ENCODE measurements around the gene GALNS.
A peak's percentile ranks its signal among the peaks of the same experiment; 100 is the strongest.

GALNS gene

GRCh38 chr16:88792668-88793250 is 64.0 kb downstream of the GALNS start:
- no peak for TF ChIP-seq RARB (CRISPR knock-in tag; IDR thresholded peaks at IDR 0.05)
- no peak for TF ChIP-seq ZFP3 (CRISPR knock-in tag; IDR thresholded peaks at IDR 0.05)
- no peak for TF ChIP-seq ZFP30 (CRISPR knock-in tag; IDR thresholded peaks at IDR 0.05)
- TF ChIP-seq GLIS3 (CRISPR knock-in tag; IDR thresholded peaks at IDR 0.05) = no peak
- TF ChIP-seq TOX (CRISPR knock-in tag; IDR thresholded peaks at IDR 0.05; ENCODE audit: borderline replicate concordance) = no peak
- TF ChIP-seq CSDC2 (CRISPR knock-in tag; IDR thresholded peaks at IDR 0.05) = no peak
- TF ChIP-seq ZC3H10 (CRISPR knock-in tag; IDR thresholded peaks at IDR 0.05) = no peak
- TF ChIP-seq PPARA (CRISPR knock-in tag; IDR thresholded peaks at IDR 0.05; ENCODE audit: borderline replicate concordance) = no peak
- TF ChIP-seq CSRNP3 (CRISPR knock-in tag; IDR thresholded peaks at IDR 0.05) = no peak
- no peak for TF ChIP-seq TSHZ2 (CRISPR knock-in tag; IDR thresholded peaks at IDR 0.05)
- TF ChIP-seq TCF4 (CRISPR knock-in tag; IDR thresholded peaks at IDR 0.05; ENCODE audit: borderline replicate concordance) = no peak
- no peak; the same call in 2 of the 3 replicates for ATAC-seq

- ATAC-seq = peak; percentile 56
- TF ChIP-seq OSR1 (CRISPR knock-in tag; IDR thresholded peaks at IDR 0.05) (no peak), ZNF70 (CRISPR knock-in tag; IDR thresholded peaks at IDR 0.05) (no peak), ISL1 (CRISPR knock-in tag; IDR thresholded peaks at IDR 0.05) (no peak), CSRNP3 (CRISPR knock-in tag; IDR thresholded peaks at IDR 0.05) (no peak)
Measured at GRCh38 chr16:88792078-88792550, 64.6 kb downstream of the GALNS start.

- peak; percentile 23 for ATAC-seq
- TF ChIP-seq TSHZ2 (CRISPR knock-in tag; IDR thresholded peaks at IDR 0.05) (no peak), BACH2 (CRISPR knock-in tag; IDR thresholded peaks at IDR 0.05; ENCODE audit: borderline replicate concordance) (no peak), CSRNP3 (CRISPR knock-in tag; IDR thresholded peaks at IDR 0.05) (no peak), GLIS3 (CRISPR knock-in tag; IDR thresholded peaks at IDR 0.05) (no peak), SNAI2 (CRISPR knock-in tag; IDR thresholded peaks at IDR 0.05) (no peak), CREB5 (CRISPR knock-in tag; IDR thresholded peaks at IDR 0.05; ENCODE audit: low read depth) (no peak), OSR1 (CRISPR knock-in tag; IDR thresholded peaks at IDR 0.05) (no peak), PPARA (CRISPR knock-in tag; IDR thresholded peaks at IDR 0.05; ENCODE audit: borderline replicate concordance) (no peak), ESRRG (CRISPR knock-in tag; IDR thresholded peaks at IDR 0.05) (no peak), ZNF565 (CRISPR knock-in tag; conservative IDR thresholded peaks at IDR 0.05; ENCODE audit: low read depth) (no peak), ISL1 (CRISPR knock-in tag; IDR thresholded peaks at IDR 0.05) (no peak), ZFP3 (CRISPR knock-in tag; IDR thresholded peaks at IDR 0.05) (no peak), PATZ1 (CRISPR knock-in tag; IDR thresholded peaks at IDR 0.05; ENCODE audit: borderline replicate concordance) (no peak), ARNTL (CRISPR knock-in tag; IDR thresholded peaks at IDR 0.05; ENCODE audit: borderline replicate concordance, low read depth) (no peak), ZNF70 (CRISPR knock-in tag; IDR thresholded peaks at IDR 0.05) (no peak)
Measured at GRCh38 chr16:88790312-88791211, 66.2 kb downstream of the GALNS start.

Data from SK-N-SH treated with all-trans-retinoic acid at 6 μM for 48 hours (cell line).